IMR-90 (cell line): ENCODE results near the gene PDE4B. TPM values are rescaled to one million over a fixed set of nuclear protein-coding genes. Genes with fewer than 3 reads are reported as not detected.

Experiments
- ATAC-seq: fragments of 200-7000 bp; cut with Tn5 transposase; 2 replicates; pipeline ENCODE4 v1.9.1; 2020; ENCODE audit warnings: low read depth, mild to moderate bottlenecking, moderate library complexity
- BruUV-seq: library from RNA; stranded (reverse); fragments of 400-500 nt; replicated peaks from 2 replicates; lab custom pipeline; 2021; lab: Mats Ljungman, UMichigan
- CTCF ChIA-PET: fragments of 300-600 bp; formaldehyde crosslinking; extraction: SDS; loops from one replicate; lab custom pipeline; 2021; ENCODE audit warnings: antibody characterized with exemption; lab: Yijun Ruan, JAX
- POLR2A ChIA-PET: fragments of 300-600 bp; sonication (Branson Sonifier 250); formaldehyde crosslinking; loops from one replicate; lab custom pipeline; 2022; ENCODE audit warnings: antibody characterized with exemption; ENCODE audit not compliant: unreplicated experiment; lab: Charles Lee
- DNase-seq: peaks from one replicate; pipeline ENCODE4 v3.0.0; 2013
- H2AFZ ChIP-seq: replicated peaks from 2 replicates; pipeline ENCODE3; 2013; ENCODE audit warnings: low read length, mild to moderate bottlenecking; ENCODE audit not compliant: poor library complexity
- H2AK5ac ChIP-seq: 2 replicates; pipeline ENCODE4 v1.6.1; 2013; ENCODE audit warnings: low read depth, low read length, inconsistent platforms
- H2AK9ac ChIP-seq: replicated peaks from 2 replicates; pipeline ENCODE3; 2013; ENCODE audit warnings: mild to moderate bottlenecking, low read depth, low read length, moderate library complexity; ENCODE audit not compliant: poor library complexity
- H2BK120ac ChIP-seq: 2 replicates; pipeline ENCODE4 v1.6.1; 2013; ENCODE audit warnings: low read depth, low read length, inconsistent platforms
- H2BK15ac ChIP-seq: 3 replicates; pipeline ENCODE4 v1.6.1; 2013; ENCODE audit warnings: low read depth, low read length, inconsistent platforms
- H2BK20ac ChIP-seq: 2 replicates; pipeline ENCODE4 v1.6.1; 2013; ENCODE audit warnings: low read depth, mild to moderate bottlenecking, inconsistent platforms, low read length, moderate library complexity
- H2BK5ac ChIP-seq: 2 replicates; pipeline ENCODE4 v1.6.1; 2013; ENCODE audit warnings: mild to moderate bottlenecking, low read depth, low read length, inconsistent platforms; ENCODE audit not compliant: poor library complexity, severe bottlenecking
- H3K14ac ChIP-seq: replicated peaks from 2 replicates; pipeline ENCODE4 v1.6.1; 2013; ENCODE audit warnings: low read depth, low read length, inconsistent platforms
- H3K18ac ChIP-seq: 2 replicates; pipeline ENCODE4 v1.6.1; 2013; ENCODE audit warnings: low read depth, low read length, control low read depth
- H3K23ac ChIP-seq: 2 replicates; pipeline ENCODE4 v1.6.1; 2013; ENCODE audit warnings: low read depth, low read length, inconsistent platforms
- H3K27ac ChIP-seq: 2 replicates; pipeline ENCODE4 v1.5.1; 2013; ENCODE audit warnings: mild to moderate bottlenecking, control low read depth, low read length; ENCODE audit not compliant: insufficient read depth
- H3K27me3 ChIP-seq: 2 replicates; pipeline ENCODE4 v1.6.1; 2013; ENCODE audit warnings: low read length; ENCODE audit not compliant: control insufficient read depth, insufficient read depth
- H3K36me3 ChIP-seq: 2 replicates; pipeline ENCODE4 v1.6.1; 2013; ENCODE audit warnings: low read length, mixed read lengths; ENCODE audit not compliant: control insufficient read depth, insufficient read depth
- H3K4ac ChIP-seq: 2 replicates; pipeline ENCODE4 v1.6.1; 2013; ENCODE audit warnings: low read depth, low read length, inconsistent platforms
- H3K4me1 ChIP-seq: 2 replicates; pipeline ENCODE4 v1.6.1; 2013; ENCODE audit warnings: low read length, mixed read lengths; ENCODE audit not compliant: control insufficient read depth, insufficient read depth
- H3K4me2 ChIP-seq: 2 replicates; pipeline ENCODE4 v1.6.1; 2013; ENCODE audit warnings: low read depth, mild to moderate bottlenecking, control low read depth, low read length, moderate library complexity
- H3K4me3 ChIP-seq: 2 replicates; pipeline ENCODE4 v1.5.1; 2013; ENCODE audit warnings: low read depth, mild to moderate bottlenecking, control low read depth, low read length, moderate library complexity; ENCODE audit not compliant: insufficient read depth
- H3K56ac ChIP-seq: 2 replicates; pipeline ENCODE4 v1.6.1; 2013; ENCODE audit warnings: low read length, inconsistent platforms; ENCODE audit not compliant: insufficient read depth; ENCODE audit errors: extremely low read depth
- H3K79me1 ChIP-seq, 2 experiments: 2 replicates each; pipeline ENCODE4 v1.6.1; 2013; ENCODE audit warnings: low read length in 2 of 2, inconsistent platforms in 1 of 2, low read depth in 1 of 2
- H3K9ac ChIP-seq: 2 replicates; pipeline ENCODE4 v1.6.1; 2013; ENCODE audit warnings: low read depth, low read length, control low read depth
- H3K9me1 ChIP-seq: 2 replicates; pipeline ENCODE4 v1.6.1; 2013; ENCODE audit warnings: low read length, inconsistent platforms; ENCODE audit not compliant: insufficient read depth
- H3K9me3 ChIP-seq: 2 replicates; pipeline ENCODE4 v1.6.1; 2013; ENCODE audit warnings: low read length; ENCODE audit not compliant: control insufficient read depth, insufficient read depth
- H4K20me1 ChIP-seq: 2 replicates; pipeline ENCODE4 v1.6.1; 2013; ENCODE audit warnings: low read length, inconsistent platforms; ENCODE audit not compliant: insufficient read depth
- H4K5ac ChIP-seq: 2 replicates; pipeline ENCODE4 v1.6.1; 2013; ENCODE audit warnings: mild to moderate bottlenecking, low read depth, low read length, control low read depth
- H4K8ac ChIP-seq, 2 experiments: 2 replicates each; pipeline ENCODE4 v1.6.1; 2013; ENCODE audit warnings: low read depth in 2 of 2, low read length in 2 of 2, control low read depth in 1 of 2, inconsistent platforms in 1 of 2
- H4K91ac ChIP-seq: 2 replicates; pipeline ENCODE4 v1.6.1; 2013; ENCODE audit warnings: low read depth, low read length, inconsistent platforms; ENCODE audit not compliant: insufficient read depth
- CEBPB ChIP-seq: IDR thresholded peaks from 2 replicates; pipeline ENCODE4 v1.6.1; 2012; ENCODE audit warnings: low read depth, low read length, improper control_type of control experiment
- MXI1 ChIP-seq: IDR thresholded peaks from 2 replicates; pipeline ENCODE4 v1.6.1; 2012; ENCODE audit warnings: low read depth, mild to moderate bottlenecking, low read length, moderate library complexity, borderline replicate concordance
- USF2 ChIP-seq: fragments of 150-350 bp; IDR thresholded peaks from 2 replicates; pipeline ENCODE4 v1.6.1; 2017; ENCODE audit warnings: mild to moderate bottlenecking, antibody characterized with exemption, low read length, low read depth
- WGBS, 2 experiments: methylation state at CpG; one replicate each; pipeline versions ENCODE4 v1.1.5 to v1.1.7; 2013; ENCODE audit warnings: missing lambda C conversion rate in 2 of 2; ENCODE audit not compliant: insufficient read length in 1 of 2; ENCODE audit errors: extremely low coverage in 2 of 2; 5-methylcytosine and 5-hydroxymethylcytosine counted together
- dilution Hi-C: fragments of 300-500 bp; cut with HindIII; formaldehyde crosslinking; loops from one replicate; pipeline ENCODE4 v1.14.3; 2018; ENCODE audit warnings: low sequenced_read_pairs; ENCODE audit not compliant: unreplicated experiment
- in situ Hi-C: fragments of 300-500 bp; cut with MboI; formaldehyde crosslinking; loops from 3 replicates; pipeline ENCODE4 v1.14.3; 2019; ENCODE audit warnings: low sequenced_read_pairs, inconsistent platforms, mixed read lengths
- intact Hi-C: fragments of 100-400 bp; cut with micrococcal nuclease; formaldehyde crosslinking; loops from 2 replicates; pipeline ENCODE4 v1.10.0; 2022
- polyA plus RNA-seq, 3 experiments: library from polyadenylated mRNA; depleted of rRNA; stranded (reverse); fragments of >200 nt; gene quantifications; 2 replicates each; pipeline ENCODE4 v1.2.3, GENCODE V29; 2012; ENCODE audit warnings: low replicate concordance in 1 of 3
- total RNA-seq: library from RNA; depleted of rRNA; stranded (reverse); fragments of >200 nt; gene quantifications from 2 replicates; pipeline ENCODE4 v1.2.3, GENCODE V29; 2012

The PDE4B gene
- total and polyA plus RNA-seq, 2 of the 4 experiments (the other 2 are of a cell fraction), result 5.8 to 21.3 TPM

GRCh38 chr1:66416295-66416694 is 623.6 kb downstream of the PDE4B start:
- dilution Hi-C loops (no loop called here), intact Hi-C loops (no loop called here), in situ Hi-C loops (no loop called here)
- ChIA-PET CTCF (no interaction called here), POLR2A (no interaction called here)
- peaks cover 6% of the 10 kb centered on the region; the same call in 1 of the 2 replicates for H3K9me1 ChIP-seq
- H2AK9ac ChIP-seq, result no peak overlapping the region
- H3K4me3 ChIP-seq, result no peak overlapping the region
- no peak overlapping the region for H4K8ac ChIP-seq
- H3K36me3 ChIP-seq, result no peaks in the 10 kb centered on the region
- TF ChIP-seq MXI1 (no peak), CEBPB (peak; percentile 92), USF2 (no peak)
- H3K27me3 ChIP-seq, result no peaks in the 10 kb centered on the region
- no peaks in the 10 kb centered on the region for H4K20me1 ChIP-seq
- no peak overlapping the region for H3K23ac ChIP-seq
- H2BK120ac ChIP-seq, result no peak overlapping the region
- no peak overlapping the region for H2BK15ac ChIP-seq
- peaks cover 18% of the 10 kb centered on the region for H3K4me1 ChIP-seq
- WGBS, 2 experiments, result 80% methylated on average over 1 of the region's 3 CpGs; no CpG with 5 or more reads in 1 of the 2 experiments
- no peak overlapping the region for H4K91ac ChIP-seq
- H3K56ac ChIP-seq, result no peak overlapping the region
- H4K5ac ChIP-seq, result no peak overlapping the region
- no peak overlapping the region for H2BK20ac ChIP-seq
- H3K14ac ChIP-seq, result no peak overlapping the region
- no peak overlapping the region for H3K18ac ChIP-seq
- H2AK5ac ChIP-seq, result no peak overlapping the region
- H2BK5ac ChIP-seq, result no peak overlapping the region
- BruUV-seq, result no TSS peak
- H3K4me2 ChIP-seq, result no peak overlapping the region
- ATAC-seq (no peak), DNase-seq (peak; percentile 20)
- H3K27ac ChIP-seq, result no peak overlapping the region
- H3K9me3 ChIP-seq, result peaks cover 10% of the 10 kb centered on the region
- H2AFZ ChIP-seq, result no peak overlapping the region
- no peak overlapping the region for H3K4ac ChIP-seq
- no peak overlapping the region for H3K9ac ChIP-seq
- H3K79me1 ChIP-seq, result no peaks in the 10 kb centered on the region
